NT2/D1 (cell line): ENCODE results near the gene AFAP1L1.

Experiments
- YY1 ChIP-seq: IDR thresholded peaks from 2 replicates; pipeline ENCODE4 v1.6.1; 2011; ENCODE audit not compliant: insufficient read length, insufficient read depth
- ZNF274 ChIP-seq: IDR thresholded peaks from 2 replicates; pipeline ENCODE4 v1.6.1; 2011; ENCODE audit warnings: mild to moderate bottlenecking, low read depth, low read length

DNA sequence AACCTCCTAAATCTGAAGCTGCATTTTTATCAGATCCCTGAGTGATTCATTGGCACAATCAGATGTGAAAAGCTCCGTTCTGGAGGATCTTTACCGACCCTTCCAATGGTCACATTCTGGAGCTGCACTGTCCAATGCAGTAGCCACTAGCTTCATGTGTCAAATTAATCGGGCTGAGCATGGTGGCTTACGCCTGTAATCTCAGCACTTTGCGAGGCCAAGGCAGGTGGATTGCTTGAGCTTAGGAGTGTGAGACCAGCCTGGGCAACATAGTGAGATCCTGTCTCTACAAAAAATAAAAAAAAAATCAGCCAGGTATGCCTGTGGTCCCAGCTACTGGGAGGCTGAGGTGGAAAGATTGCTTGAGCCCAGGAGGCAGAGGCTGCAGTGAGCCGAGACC, 103.8 kb downstream of the AFAP1L1 start:
- TF ChIP-seq YY1 = no peak
- TF ChIP-seq ZNF274 = no peak
